OCI-LY3 (cell line): ENCODE results near the gene MBOAT1.

Experiments
- CTCF ChIP-seq: fragments of 200-600, 300-600 bp; sonication (generic); IDR thresholded peaks from 2 replicates; pipeline ENCODE4 v1.5.1; 2014; ENCODE audit warnings: antibody characterized with exemption, low read length, low read depth
- EZH2phosphoT487 ChIP-seq: fragments of 200-600 bp; shearing (Covaris generic); IDR thresholded peaks from 2 replicates; pipeline ENCODE4 v1.6.1; 2018; ENCODE audit warnings: antibody characterized with exemption, mixed run types, low read depth

GRCh38 chr6:20211941-20212391 lies 303 bp downstream of the MBOAT1 start:
- no peak for TF ChIP-seq CTCF
- no peak for TF ChIP-seq EZH2phosphoT487
